ENCODE results near the gene KCNE1.
"Not testable (repeated sequence)": the region's sequence is repeated elsewhere in the genome, so short reads cannot be mapped to it uniquely, and the experiment has no call there.

Gene KCNE1

DNA sequence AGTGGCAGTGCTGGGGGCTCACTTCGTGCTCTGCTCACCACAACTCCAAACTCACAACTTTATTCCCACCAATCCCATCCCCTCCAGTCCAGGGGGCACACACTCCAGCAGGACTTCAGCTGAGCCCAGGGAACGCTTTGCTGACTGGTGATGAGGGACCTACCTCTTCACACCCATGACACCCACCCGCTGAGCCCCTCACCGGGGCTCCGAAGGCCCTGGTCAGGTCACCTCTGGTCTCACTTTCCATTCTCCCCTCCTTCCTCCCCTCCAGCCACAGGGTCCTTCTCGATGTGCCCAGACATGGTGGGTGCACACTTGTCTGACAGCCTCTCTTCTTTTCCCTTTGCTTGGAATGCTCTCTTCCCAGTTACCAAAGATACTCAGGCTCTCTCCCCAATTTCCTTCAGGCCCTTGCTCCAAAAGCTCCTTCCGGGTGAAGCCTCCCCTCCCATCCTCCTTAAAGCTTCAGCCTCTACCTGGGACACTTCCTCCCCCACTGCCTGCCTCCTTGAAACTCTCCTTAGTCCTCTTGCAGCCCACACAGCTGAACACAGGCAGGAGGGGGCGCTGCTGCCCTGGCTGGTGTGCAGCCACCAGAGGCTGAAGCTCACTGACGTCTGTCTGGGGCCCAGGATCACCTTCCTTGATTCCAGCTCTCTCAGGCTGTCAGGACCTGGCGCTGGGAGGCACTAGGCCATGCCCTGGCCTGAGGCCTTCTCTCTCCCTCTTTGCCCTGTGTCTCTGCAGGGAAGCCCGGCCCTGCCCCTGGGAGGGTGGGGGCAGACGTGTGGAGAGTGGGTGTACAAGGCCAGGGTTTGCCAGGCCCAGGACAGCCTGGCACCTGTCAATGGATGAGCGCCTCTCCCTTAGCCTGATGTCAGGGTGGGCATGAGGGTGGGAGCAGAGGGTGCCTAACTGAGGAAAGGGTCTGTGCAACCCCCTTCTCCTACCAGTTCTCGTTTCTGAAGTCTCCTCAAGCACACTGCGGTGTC, 1.6 kb downstream of the KCNE1 start:
- peak in 2 of 5 experiments; percentile 26 to 43 for DNase-seq

DNA sequence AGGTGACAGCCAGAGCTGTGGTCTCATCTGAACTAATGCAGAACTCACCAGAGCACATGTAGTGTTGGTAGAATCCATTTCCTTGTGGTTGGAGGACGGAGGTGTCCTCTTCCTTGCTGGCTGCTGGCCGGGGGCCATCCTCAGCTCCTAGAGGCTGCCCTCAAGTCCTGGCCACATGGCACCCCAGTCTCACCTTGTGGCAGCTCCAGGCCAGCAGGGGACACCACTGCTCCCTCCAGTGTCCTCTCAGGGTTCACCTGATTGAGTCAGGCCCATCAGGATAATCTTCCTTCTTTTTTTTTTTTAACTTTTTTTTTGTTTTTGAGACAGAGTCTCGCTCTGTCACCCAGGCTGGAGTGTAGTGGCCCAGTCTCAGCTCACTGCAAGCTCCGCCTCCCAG, 2.9 kb downstream of the KCNE1 start:
- DNase-seq = no peak

GRCh38 chr21:34504595-34504994, 7.4 kb downstream of the KCNE1 start:
- no peak for DNase-seq

GRCh38 chr21:34502480-34503106, 9.4 kb downstream of the KCNE1 start:
- DNase-seq = no peak

DNA sequence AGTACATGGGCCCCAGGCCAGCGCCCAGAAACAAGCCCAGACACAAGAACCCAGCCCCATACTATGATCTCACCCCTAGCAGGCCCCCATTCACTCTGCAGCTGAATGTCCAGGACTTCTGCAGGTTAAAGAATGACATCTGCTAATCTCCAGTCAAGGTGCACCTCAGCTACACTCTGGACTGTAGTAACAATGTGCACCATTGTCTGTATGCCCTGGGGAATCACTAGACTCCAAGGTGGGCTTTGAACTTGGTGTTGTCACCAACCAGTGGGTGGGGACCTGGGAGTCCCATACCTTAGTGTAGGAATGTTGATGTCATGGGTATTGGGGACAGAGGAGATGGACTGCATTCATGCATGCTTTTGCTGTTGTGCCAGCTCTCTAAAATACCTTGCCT, 10.3 kb downstream of the KCNE1 start:
- no peak for DNase-seq

DNA sequence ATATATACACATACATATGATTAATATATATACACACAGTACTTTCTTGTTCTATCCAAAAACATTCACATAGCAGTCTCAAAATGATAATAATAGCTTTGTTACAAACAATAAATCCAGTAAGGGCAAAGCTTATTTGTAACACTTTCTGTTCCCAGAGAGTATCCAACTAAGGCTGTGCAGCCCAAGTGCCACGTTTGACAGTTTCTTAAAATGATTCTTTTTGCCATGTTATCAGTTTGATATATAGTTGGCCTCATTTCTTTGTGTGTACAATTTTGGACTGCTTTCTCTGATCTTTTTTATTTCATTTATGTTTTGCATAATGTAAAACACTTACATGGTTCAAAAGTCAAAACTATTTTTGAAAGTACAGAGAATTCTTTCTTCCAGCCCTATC, 11.8 kb downstream of the KCNE1 start:
- DNase-seq = no peak

DNA sequence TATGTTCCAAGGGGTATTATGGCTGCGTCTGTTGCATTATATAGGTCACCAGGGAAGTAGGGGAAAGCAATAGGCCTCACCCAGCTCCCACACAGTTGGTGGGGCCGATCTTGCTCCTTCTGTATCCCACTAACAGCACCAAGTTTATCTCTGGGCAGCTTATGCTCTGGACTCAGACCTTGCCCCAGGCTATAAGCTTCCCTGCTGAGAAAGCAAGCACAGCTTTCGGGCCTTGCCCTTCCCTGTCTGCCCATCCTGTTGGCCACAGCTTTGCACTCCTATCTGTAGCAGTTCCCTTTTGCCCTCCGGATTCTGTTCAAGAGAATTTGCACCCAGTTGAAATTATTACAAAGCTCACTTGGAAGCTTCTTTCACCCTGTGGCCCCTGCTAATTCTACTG, 12.9 kb downstream of the KCNE1 start:
- DNase-seq = no peak

- no peak for DNase-seq
Observed at GRCh38 chr21:34498623-34499022, 13.4 kb downstream of the KCNE1 start.

GRCh38 chr21:34483854-34484253, 28.2 kb downstream of the KCNE1 start:
- not testable (repeated sequence) for DNase-seq

- DNase-seq = not testable (repeated sequence)
Observed at GRCh38 chr21:34483435-34483834, 28.6 kb downstream of the KCNE1 start.

DNA sequence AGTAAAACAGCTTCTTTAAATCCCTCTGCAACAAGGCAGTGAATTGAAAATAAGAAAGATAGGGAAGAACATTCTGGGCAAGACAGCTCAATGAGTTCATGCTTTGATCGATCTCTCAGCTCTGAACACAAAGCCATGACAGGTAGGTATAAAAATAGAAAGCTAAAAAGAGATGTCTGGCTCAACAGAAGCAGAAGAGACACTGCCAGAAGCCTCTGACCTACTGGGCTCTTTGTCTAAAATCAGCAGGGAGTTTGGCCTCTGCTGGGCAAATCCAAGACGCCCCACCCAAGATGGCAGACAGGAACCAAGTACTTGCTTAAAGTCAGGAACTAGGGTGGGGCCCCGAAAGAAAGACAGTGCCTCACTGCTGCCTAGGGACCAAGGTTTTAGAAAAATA, 44.7 kb downstream of the KCNE1 start:
- DNase-seq = not testable (repeated sequence)

DNA sequence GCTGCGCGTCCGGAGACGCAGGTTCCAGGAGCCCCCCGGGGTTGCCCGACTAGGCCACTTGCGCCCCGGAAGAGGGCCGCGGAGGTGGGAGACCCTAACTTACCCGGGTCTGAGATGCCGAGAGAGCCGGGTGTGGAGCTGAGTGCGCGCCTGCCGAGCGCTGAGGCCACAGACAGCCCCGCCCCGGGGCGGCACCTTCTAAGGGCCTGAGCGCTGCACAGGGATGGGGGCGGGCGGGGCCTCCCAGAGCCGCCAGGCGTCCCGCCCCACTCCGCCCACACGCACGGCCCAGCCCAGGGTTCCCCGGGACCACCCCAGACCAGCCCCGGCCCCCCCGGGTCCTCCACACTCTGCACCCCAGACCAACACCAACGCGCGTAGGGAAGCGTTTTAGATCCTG, 52.6 kb downstream of the KCNE1 start:
- DNase-seq = not testable (repeated sequence)

GRCh38 chr21:34458266-34458665, 53.7 kb downstream of the KCNE1 start:
- DNase-seq = not testable (repeated sequence)

GRCh38 chr21:34456180-34456579, 55.8 kb downstream of the KCNE1 start:
- not testable (repeated sequence) for DNase-seq

DNA sequence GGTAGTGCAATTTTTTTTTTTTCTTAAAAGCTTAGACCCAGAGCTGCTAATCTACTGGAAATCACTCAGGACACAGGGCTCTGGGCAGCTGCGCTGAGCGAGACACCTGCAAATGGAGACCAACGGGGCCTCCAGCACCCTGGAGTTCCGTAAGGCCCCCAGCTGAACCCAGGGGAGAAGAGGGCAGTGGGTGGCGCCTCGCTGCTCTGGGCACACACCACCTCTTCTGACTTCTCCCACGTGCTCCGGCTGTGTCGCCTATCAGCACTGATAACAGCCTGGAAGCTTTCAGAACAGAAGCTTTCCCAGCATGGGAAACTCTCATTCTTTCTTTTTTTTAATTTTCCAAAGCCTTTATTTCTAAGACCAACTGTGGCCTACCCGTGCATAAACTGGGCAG, 56.4 kb downstream of the KCNE1 start:
- not testable (repeated sequence) for DNase-seq

DNA sequence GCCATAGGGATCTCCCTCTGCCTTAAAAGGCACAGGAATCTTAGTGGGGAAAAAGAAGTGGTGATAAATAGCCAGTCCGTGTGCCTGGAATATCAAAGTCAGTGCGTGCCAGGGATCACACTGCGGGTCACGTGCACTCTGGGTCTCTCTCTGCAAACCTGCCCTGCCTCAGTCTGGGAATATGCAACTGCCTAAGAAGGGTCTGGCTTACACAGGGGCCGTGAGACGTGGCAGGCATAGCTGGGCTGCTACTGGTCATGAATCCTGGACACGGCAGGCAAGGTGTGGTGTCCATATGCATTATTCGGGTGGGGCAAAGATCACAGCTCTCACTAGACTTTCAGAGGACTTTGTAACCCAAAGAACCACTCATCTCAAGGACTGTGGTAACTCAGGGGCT, 65.0 kb downstream of the KCNE1 start:
- not testable (repeated sequence) for DNase-seq

DNA sequence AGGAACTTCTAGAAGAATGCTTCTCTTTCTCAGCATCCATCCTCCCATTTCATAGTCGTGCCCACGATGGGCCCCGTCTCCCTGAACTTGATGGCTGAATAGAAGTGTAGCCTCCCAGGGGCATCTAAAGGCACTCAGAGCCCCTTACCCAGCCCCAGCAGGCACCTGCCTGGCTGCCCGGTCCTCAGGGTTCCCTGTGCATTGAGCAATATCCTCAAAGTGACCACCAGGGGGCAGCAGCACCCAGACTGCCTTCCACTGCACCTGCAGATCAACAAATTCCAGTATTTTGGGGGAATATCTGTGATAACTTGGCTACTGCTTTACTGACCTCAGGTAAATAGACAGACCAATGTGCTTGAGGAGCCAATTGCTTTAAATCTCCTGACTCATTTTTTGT, 68.5 kb downstream of the KCNE1 start:
- DNase-seq = not testable (repeated sequence)

DNA sequence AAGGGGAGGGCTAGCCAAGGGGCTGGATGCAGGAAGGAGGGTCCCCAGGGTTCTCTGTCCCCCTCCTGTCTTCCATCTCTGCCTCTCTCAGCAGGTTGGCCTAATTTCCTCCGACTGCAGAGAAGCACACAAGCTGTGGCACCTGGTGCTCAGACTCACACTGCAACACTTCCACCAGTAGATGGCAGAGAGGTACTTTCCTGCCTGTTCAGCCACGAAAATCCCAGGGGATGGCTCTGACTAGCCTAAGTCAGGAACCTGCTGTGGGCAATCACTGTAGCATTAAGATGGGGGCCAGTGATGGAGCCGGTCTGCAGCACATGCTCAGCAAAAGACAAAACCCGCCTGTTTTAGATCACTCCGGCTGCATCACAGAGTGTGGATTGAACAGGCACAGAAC, 82.3 kb downstream of the KCNE1 start:
- DNase-seq = not testable (repeated sequence)

GRCh38 chr21:34428441-34428840, 83.6 kb downstream of the KCNE1 start:
- DNase-seq = not testable (repeated sequence)

- DNase-seq = not testable (repeated sequence)
Observed at GRCh38 chr21:34427339-34427738, 84.7 kb downstream of the KCNE1 start.

GRCh38 chr21:34423805-34424204, 88.2 kb downstream of the KCNE1 start, which contains the start of gene SMIM34:
Gene SMIM34, minus strand, starts transcription at chr21:34423951. Its CDS starts 112 bp downstream, at chr21:34423839.
- DNase-seq = not testable (repeated sequence)

- not testable (repeated sequence) for DNase-seq
Observed at GRCh38 chr21:34417448-34418077, 94.4 kb downstream of the KCNE1 start.

- DNase-seq = not testable (repeated sequence)
Observed at GRCh38 chr21:34407294-34407693, 104.7 kb downstream of the KCNE1 start.
